AG04449 (cell line): ENCODE results near the gene CERT1.

Experiments
- CTCF ChIA-PET: fragments of 350-600 bp; formaldehyde crosslinking; extraction: SDS; loops from one replicate; lab custom pipeline; 2021; ENCODE audit warnings: antibody characterized with exemption; lab: Yijun Ruan, JAX
- POLR2A ChIA-PET: fragments of 400-600, 350-600 bp; formaldehyde crosslinking; extraction: SDS; loops from one replicate; lab custom pipeline; 2020; ENCODE audit warnings: antibody characterized with exemption, inconsistent platforms; lab: Yijun Ruan, JAX
- DNase-seq: peaks from one replicate; pipeline ENCODE4 v3.0.0-alpha.2; 2010; ENCODE audit warnings: low read depth, low spot score
- H3K4me3 ChIP-seq: 2 replicates; pipeline ENCODE4 v1.5.1; 2011; ENCODE audit warnings: low read depth, mild to moderate bottlenecking, control low read depth, low read length
- CTCF ChIP-seq: IDR thresholded peaks from one replicate; pipeline ENCODE4 v1.5.1; 2011; ENCODE audit warnings: mild to moderate bottlenecking, moderate library complexity, low read length, control low read depth, inconsistent platforms; ENCODE audit not compliant: insufficient read depth; ENCODE audit errors: missing control alignments

CERT1 gene

GRCh38 chr5:75356719-75357118 is 154.7 kb downstream of the CERT1 start:
- CTCF ChIA-PET: no interaction called here
- H3K4me3 ChIP-seq: no peak overlapping the region
- no peak for DNase-seq
- TF ChIP-seq CTCF: no peak
- POLR2A ChIA-PET: no interaction called here

DNA sequence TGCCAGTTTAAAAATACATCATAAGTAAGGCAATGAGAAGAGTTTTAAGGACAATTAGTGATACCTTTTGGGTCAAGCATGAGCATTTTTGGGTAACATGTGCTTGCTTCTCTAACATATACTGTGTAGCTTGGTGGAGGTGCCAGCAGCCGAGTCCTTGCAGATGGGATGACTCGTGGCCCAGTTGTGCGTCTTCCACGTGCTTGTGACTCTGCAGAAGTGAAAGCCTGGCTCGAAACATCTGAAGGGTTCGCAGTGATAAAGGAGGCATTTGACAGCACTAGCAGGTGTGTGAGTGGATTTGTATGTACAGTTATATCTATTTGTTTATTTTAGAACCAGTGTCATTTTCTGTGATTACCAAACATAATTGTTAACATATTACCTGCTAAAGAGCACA is 156.2 kb downstream of the CERT1 start:
- ChIA-PET CTCF (interaction anchor here (1.0 kb wide), 1 partner anchor 26 kb away, joined by 3 read pairs; no protein-coding TSS in a partner anchor), POLR2A (no interaction called here)
- no peak for DNase-seq
- H3K4me3 ChIP-seq: no peak overlapping the region
- no peak for TF ChIP-seq CTCF

DNA sequence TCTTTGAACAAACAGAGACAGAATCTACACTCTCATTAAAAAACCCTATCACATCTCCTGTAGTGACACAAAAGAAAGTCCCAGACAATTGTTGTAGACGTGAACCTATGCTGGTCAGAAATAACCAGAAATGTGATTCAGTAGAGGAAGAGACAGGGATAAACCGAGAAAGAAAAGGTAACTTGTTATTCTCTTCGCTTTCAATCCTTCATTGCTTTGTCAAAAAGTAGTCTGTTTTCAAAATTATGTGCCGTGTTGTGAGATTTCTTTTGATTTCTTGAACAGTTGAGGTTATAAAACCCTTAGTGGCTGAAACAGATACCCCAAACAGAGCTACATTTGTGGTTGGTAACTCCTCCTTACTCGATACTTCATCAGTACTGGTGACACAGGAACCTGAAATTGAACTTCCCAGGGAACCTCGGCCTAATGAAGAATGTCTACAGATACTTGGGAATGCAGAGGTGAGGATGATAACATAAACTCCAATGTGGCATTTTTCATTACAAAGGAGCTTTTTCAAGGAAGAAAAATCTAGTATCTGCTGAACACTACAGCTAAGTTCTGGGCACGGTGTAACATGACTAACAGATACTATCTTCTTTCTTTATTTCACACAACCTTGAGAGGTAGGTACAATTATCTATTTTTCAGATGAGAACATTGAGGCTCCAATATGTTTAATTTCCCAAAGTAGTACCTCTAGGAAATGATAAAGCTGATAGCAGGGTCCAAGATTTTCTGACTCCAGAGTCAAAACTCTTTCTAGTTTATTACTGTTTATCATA is 160.1 kb downstream of the CERT1 start:
- ChIA-PET CTCF (interaction anchor here (1.6 to 2.7 kb wide), 2 partner anchors 11 to 23 kb away, joined by 3 to 13 read pairs; no protein-coding TSS in a partner anchor), POLR2A (no interaction called here)
- DNase-seq: no peak
- no peak for TF ChIP-seq CTCF
- no peak overlapping the region for H3K4me3 ChIP-seq

DNA sequence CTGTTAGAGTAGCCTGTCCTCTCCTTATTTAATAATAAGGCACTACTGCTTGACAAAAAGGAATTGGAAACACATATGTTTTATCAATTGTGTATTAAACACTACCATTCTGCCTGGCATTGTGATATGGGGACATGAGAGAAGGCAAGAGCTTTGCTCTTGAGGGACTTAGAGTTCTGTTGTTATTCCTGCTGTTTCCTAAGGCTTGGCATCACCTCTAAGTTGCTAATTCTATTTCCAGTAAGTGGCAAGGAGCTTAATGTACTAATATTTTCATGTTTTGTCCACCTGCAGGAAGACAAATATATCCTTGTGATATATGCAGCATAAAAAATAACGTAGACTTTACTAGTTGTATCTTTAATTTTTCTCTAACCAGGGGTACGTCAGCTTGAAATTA is 161.8 kb downstream of the CERT1 start:
- CTCF ChIA-PET: interaction anchor here (1.0 to 2.7 kb wide), 2 partner anchors 9 to 15 kb away, joined by 3 to 13 read pairs; no protein-coding TSS in a partner anchor

GRCh38 chr5:75348241-75348640 is 163.2 kb downstream of the CERT1 start:
- POLR2A ChIA-PET: interaction anchor here (1.1 kb wide), 1 partner anchor 12 kb away, joined by 3 read pairs; the partner anchor contains the start of gene HMGCR
- no peak for DNase-seq
- H3K4me3 ChIP-seq: no peak overlapping the region
- no peak for TF ChIP-seq CTCF
- CTCF ChIA-PET: no interaction called here

More for the DNA sequence above, 161.8 kb downstream of the CERT1 start:
- POLR2A ChIA-PET: interaction anchor here (0.8 kb wide), 1 partner anchor 13 kb away, joined by 3 read pairs; the partner anchor contains the start of gene HMGCR
- no peak for DNase-seq
- H3K4me3 ChIP-seq: no peak overlapping the region
- TF ChIP-seq CTCF: no peak

DNA sequence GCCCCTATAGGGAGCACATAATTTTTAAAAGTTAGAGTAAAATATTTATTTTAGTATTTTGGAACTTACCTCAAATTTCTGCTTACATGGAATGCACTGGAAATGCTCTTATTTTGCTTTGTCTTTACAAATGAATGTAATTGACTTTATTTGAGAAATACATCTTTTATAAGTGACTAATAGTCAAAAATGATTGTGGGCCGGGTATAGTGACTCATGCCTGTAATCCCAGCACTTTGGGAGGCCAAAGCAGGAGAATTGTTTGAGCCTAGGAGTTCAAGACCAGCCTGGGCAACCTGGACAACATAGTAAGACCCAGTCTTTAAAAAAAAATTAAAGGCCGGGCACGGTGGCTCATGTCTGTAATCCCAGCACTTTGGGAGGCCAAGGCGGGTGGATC is 168.6 kb downstream of the CERT1 start:
- H3K4me3 ChIP-seq: no peak overlapping the region
- TF ChIP-seq CTCF: no peak
- no peak for DNase-seq
- ChIA-PET POLR2A (no interaction called here), CTCF (no interaction called here)
